Measurements from ENCODE around the gene SEC61B.

SEC61B gene

GRCh38 chr9:99224445-99224844, 2.4 kb downstream of the SEC61B start:
- no peak overlapping the region for H3K4me3 ChIP-seq (ENCODE audit: low read depth, low read length)
- H3K36me3 ChIP-seq (ENCODE audit: control insufficient read depth in 2 of 2, insufficient read depth in 1 of 2, low read length in 2 of 2): peaks cover 10 to 55% of the 10 kb centered on the region in 2 experiments; a peak in 2 of 3 replicates
- CTCF ChIA-PET: interaction anchor here (0.5 kb wide), 1 partner anchor 805 kb away, joined by 3 read pairs; no protein-coding TSS in a partner anchor
- no peak for TF ChIP-seq ZNF37A (tag by site-specific recombination; IDR thresholded peaks at IDR 0.05)
- no peak for TF ChIP-seq ZNF561 (tag by site-specific recombination; IDR thresholded peaks at IDR 0.05; ENCODE audit: borderline replicate concordance)
- no peak for TF ChIP-seq ZNF140 (tag by site-specific recombination; IDR thresholded peaks at IDR 0.05)
- TF ChIP-seq ZNF155 (tag by site-specific recombination; IDR thresholded peaks at IDR 0.05): no peak
- TF ChIP-seq ZNF19 (tag by site-specific recombination; IDR thresholded peaks at IDR 0.05; ENCODE audit: low read depth): no peak
- TF ChIP-seq HOXD13 (CRISPR knock-in tag; IDR thresholded peaks at IDR 0.05; ENCODE audit: borderline replicate concordance): no peak
- no peak for TF ChIP-seq SETDB1 (IDR thresholded peaks at IDR 0.05; ENCODE audit: insufficient read length, low read length)
- TF ChIP-seq ZNF660 (tag by site-specific recombination; IDR thresholded peaks at IDR 0.05): no peak
- no peak for TF ChIP-seq ZNF830 (tag by site-specific recombination; IDR thresholded peaks at IDR 0.05; ENCODE audit: low read depth)
- no peak for TF ChIP-seq SCRT1 (tag by site-specific recombination; IDR thresholded peaks at IDR 0.05; ENCODE audit: borderline replicate concordance)
- no peak for TF ChIP-seq ZEB2 (tag by site-specific recombination; IDR thresholded peaks at IDR 0.05)
- no peaks in the 10 kb centered on the region for H3K9me3 ChIP-seq (ENCODE audit: control insufficient read depth, insufficient read depth, low read depth, low read length)
- H3K27ac ChIP-seq (ENCODE audit: extremely low read depth, low read depth, low read length): no peak overlapping the region
- peaks cover 3% of the 10 kb centered on the region for H3K4me1 ChIP-seq (ENCODE audit: control insufficient read depth, insufficient read depth, low read length)
- POLR2A ChIA-PET: no interaction called here

DNA sequence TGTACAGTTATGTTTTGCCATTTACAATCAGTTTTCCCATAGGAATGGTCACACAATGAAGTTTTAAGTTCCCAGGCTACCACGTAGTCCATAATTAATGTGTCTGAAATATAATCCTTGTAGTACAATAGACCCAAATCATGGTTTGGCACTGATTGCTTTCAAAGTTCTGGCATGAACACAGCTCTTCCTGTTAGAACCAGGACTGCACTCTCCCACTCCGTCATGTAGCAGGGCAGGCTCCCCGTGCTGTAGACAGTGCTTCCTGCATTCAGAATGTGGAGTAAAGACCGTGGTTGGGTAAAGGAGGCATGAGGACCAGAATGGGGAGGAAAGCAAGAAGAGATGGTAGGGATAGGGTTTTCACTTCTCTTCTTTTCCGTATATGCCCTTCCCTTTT, 4.0 kb downstream of the SEC61B start:
- no peak for TF ChIP-seq ZNF449 (tag by site-specific recombination; IDR thresholded peaks at IDR 0.05)
- TF ChIP-seq ZIC2 (tag by site-specific recombination; IDR thresholded peaks at IDR 0.05): no peak
- TF ChIP-seq KLF10 (tag by site-specific recombination; IDR thresholded peaks at IDR 0.05): no peak
- TF ChIP-seq ZNF555 (tag by site-specific recombination; conservative IDR thresholded peaks at IDR 0.05): no peak
- TF ChIP-seq SCRT2 (tag by site-specific recombination; IDR thresholded peaks at IDR 0.05): no peak
- TF ChIP-seq ZNF621 (tag by site-specific recombination; IDR thresholded peaks at IDR 0.05): no peak
- TF ChIP-seq ZNF792 (tag by site-specific recombination; IDR thresholded peaks at IDR 0.05): no peak
- POLR2A ChIA-PET: no interaction called here
- H3K9me3 ChIP-seq (ENCODE audit: control insufficient read depth, insufficient read depth, low read depth, low read length): no peaks in the 10 kb centered on the region
- H3K4me3 ChIP-seq (ENCODE audit: low read depth, low read length): no peak overlapping the region
- peaks cover 19 to 68% of the 10 kb centered on the region in 2 experiments; a peak in 2 of 3 replicates for H3K36me3 ChIP-seq (ENCODE audit: control insufficient read depth in 2 of 2, insufficient read depth in 1 of 2, low read length in 2 of 2)
- H3K4me1 ChIP-seq (ENCODE audit: control insufficient read depth, insufficient read depth, low read length): peaks cover 3% of the 10 kb centered on the region; the same call in 1 of the 2 replicates
- CTCF ChIA-PET: interaction anchor here (0.6 kb wide), 1 partner anchor 199 kb away, joined by 4 read pairs; no protein-coding TSS in a partner anchor
- H3K27ac ChIP-seq (ENCODE audit: extremely low read depth, low read depth, low read length): no peak overlapping the region

DNA sequence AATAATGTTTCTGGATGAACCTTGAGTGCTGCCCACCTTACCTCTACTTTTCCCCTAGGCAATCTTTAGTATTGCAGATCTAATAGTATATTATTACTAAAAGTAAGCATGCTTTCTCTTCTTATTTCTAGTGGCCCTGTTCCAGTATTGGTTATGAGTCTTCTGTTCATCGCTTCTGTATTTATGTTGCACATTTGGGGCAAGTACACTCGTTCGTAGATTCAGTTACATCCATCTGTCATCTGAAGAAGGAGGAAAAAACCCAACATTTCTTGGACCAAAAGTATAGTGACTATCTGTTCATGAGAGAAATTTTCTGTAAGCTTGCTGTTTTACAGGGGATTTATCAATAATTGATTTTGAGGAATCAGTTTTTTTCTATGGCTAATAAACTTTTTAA, 8.1 kb downstream of the SEC61B start:
- no peaks in the 10 kb centered on the region for H3K9me3 ChIP-seq (ENCODE audit: control insufficient read depth, insufficient read depth, low read depth, low read length)
- ChIA-PET CTCF (interaction anchor here (0.7 kb wide), 1 partner anchor 283 kb away, joined by 3 read pairs; no protein-coding TSS in a partner anchor), POLR2A (no interaction called here)
- H3K4me1 ChIP-seq (ENCODE audit: control insufficient read depth, insufficient read depth, low read length): no peaks in the 10 kb centered on the region
- H3K36me3 ChIP-seq (ENCODE audit: control insufficient read depth in 2 of 2, insufficient read depth in 1 of 2, low read length in 2 of 2): peaks cover 12 to 72% of the 10 kb centered on the region in 2 experiments; a peak in 2 of 3 replicates
- no peak overlapping the region for H3K27ac ChIP-seq (ENCODE audit: extremely low read depth, low read depth, low read length)
- H3K4me3 ChIP-seq (ENCODE audit: low read depth, low read length): no peak overlapping the region
- TF ChIP-seq, protein P1, sequence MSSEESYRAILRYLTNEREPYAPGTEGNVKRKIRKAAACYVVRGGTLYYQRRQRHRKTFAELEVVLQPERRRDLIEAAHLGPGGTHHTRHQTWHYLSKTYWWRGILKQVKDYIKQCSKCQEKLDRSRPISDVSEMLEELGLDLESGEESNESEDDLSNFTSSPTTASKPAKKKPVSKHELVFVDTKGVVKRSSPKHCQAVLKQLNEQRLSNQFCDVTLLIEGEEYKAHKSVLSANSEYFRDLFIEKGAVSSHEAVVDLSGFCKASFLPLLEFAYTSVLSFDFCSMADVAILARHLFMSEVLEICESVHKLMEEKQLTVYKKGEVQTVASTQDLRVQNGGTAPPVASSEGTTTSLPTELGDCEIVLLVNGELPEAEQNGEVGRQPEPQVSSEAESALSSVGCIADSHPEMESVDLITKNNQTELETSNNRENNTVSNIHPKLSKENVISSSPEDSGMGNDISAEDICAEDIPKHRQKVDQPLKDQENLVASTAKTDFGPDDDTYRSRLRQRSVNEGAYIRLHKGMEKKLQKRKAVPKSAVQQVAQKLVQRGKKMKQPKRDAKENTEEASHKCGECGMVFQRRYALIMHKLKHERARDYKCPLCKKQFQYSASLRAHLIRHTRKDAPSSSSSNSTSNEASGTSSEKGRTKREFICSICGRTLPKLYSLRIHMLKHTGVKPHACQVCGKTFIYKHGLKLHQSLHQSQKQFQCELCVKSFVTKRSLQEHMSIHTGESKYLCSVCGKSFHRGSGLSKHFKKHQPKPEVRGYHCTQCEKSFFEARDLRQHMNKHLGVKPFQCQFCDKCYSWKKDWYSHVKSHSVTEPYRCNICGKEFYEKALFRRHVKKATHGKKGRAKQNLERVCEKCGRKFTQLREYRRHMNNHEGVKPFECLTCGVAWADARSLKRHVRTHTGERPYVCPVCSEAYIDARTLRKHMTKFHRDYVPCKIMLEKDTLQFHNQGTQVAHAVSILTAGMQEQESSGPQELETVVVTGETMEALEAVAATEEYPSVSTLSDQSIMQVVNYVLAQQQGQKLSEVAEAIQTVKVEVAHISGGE (tag by site-specific recombination; conservative IDR thresholded peaks at IDR 0.05; ENCODE audit: low read depth): no peak
- TF ChIP-seq HOXD13 (CRISPR knock-in tag; IDR thresholded peaks at IDR 0.05; ENCODE audit: borderline replicate concordance) (no peak), ZNF654 (tag by site-specific recombination; IDR thresholded peaks at IDR 0.05; ENCODE audit: low read depth) (no peak), ZNF202 (tag by site-specific recombination; IDR thresholded peaks at IDR 0.05; ENCODE audit: borderline replicate concordance) (no peak), ZNF549 (tag by site-specific recombination; IDR thresholded peaks at IDR 0.05) (no peak), ZNF221 (tag by site-specific recombination; IDR thresholded peaks at IDR 0.05; ENCODE audit: borderline replicate concordance) (no peak), SCRT2 (tag by site-specific recombination; IDR thresholded peaks at IDR 0.05) (no peak), ZNF830 (tag by site-specific recombination; IDR thresholded peaks at IDR 0.05; ENCODE audit: low read depth) (no peak)
- TF ChIP-seq, protein P2, sequence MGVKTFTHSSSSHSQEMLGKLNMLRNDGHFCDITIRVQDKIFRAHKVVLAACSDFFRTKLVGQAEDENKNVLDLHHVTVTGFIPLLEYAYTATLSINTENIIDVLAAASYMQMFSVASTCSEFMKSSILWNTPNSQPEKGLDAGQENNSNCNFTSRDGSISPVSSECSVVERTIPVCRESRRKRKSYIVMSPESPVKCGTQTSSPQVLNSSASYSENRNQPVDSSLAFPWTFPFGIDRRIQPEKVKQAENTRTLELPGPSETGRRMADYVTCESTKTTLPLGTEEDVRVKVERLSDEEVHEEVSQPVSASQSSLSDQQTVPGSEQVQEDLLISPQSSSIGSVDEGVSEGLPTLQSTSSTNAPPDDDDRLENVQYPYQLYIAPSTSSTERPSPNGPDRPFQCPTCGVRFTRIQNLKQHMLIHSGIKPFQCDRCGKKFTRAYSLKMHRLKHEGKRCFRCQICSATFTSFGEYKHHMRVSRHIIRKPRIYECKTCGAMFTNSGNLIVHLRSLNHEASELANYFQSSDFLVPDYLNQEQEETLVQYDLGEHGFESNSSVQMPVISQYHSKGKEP (tag by site-specific recombination; IDR thresholded peaks at IDR 0.05): no peak
